GM12878 (cell line): ENCODE results near the gene NELL1. TPM values are rescaled to one million over a fixed set of nuclear protein-coding genes. Genes with fewer than 3 reads are reported as not detected.

Experiments
- ATAC-seq: fragments of 200-7000 bp; cut with Tn5 transposase; 3 replicates; pipeline ENCODE4 v1.9.1; 2020; ENCODE audit warnings: mild to moderate bottlenecking, moderate library complexity
- BruUV-seq: library from RNA; stranded (reverse); fragments of 400-500 nt; replicated peaks from 2 replicates; lab custom pipeline; 2021; lab: Mats Ljungman, UMichigan
- CTCF ChIA-PET: fragments of 300-600 bp; sonication (Branson Sonifier 250); formaldehyde crosslinking; extraction: SDS; loops from one replicate; lab custom pipeline; 2021; ENCODE audit warnings: inconsistent platforms; lab: Yijun Ruan, JAX
- POLR2A ChIA-PET: fragments of 350-600 bp; formaldehyde crosslinking; extraction: SDS; loops from one replicate; lab custom pipeline; 2021; ENCODE audit warnings: inconsistent platforms; lab: Charles Lee
- RAD21 ChIA-PET: fragments of 300-600 bp; sonication (Branson Sonifier 250); formaldehyde crosslinking; loops from one replicate; lab custom pipeline; 2023; ENCODE audit warnings: antibody characterized with exemption; ENCODE audit not compliant: unreplicated experiment; lab: Charles Lee
- SMC1A ChIA-PET: fragments of 300-600 bp; sonication (Branson Sonifier 250); formaldehyde crosslinking; loops from one replicate; lab custom pipeline; 2023; ENCODE audit not compliant: unreplicated experiment, uncharacterized antibody; lab: Charles Lee
- DNase-seq: peaks from one replicate; pipeline ENCODE4 v3.0.0-alpha.2; 2011; ENCODE audit warnings: low read depth, low spot score
- FAIRE-seq: peaks from 3 replicates; lab custom pipeline; 2011; peaks lifted over from hg19 to GRCh38; lab: Jason Lieb, UNC
- H2AFZ ChIP-seq: 2 replicates; pipeline ENCODE4 v1.6.0; 2011; ENCODE audit warnings: low read depth, low read length, control low read depth; ENCODE audit not compliant: control insufficient read depth
- H3K27ac ChIP-seq: 2 replicates; pipeline ENCODE4 v1.5.1; 2011; ENCODE audit warnings: control low read depth; ENCODE audit not compliant: control insufficient read depth, insufficient read depth
- H3K27me3 ChIP-seq, 2 experiments: replicated peaks in 1 of 2; 2 replicates each; pipeline versions ENCODE4 v1.6.0 to v1.6.1; 2011; ENCODE audit warnings: low read length in 1 of 2; ENCODE audit not compliant: control insufficient read depth in 2 of 2, insufficient read depth in 2 of 2
- H3K36me3 ChIP-seq, 2 experiments: 2 replicates each; pipeline ENCODE4 v1.5.1; 2011; ENCODE audit warnings: low read length in 1 of 2; ENCODE audit not compliant: control insufficient read depth in 2 of 2, insufficient read depth in 2 of 2
- H3K4me1 ChIP-seq: 2 replicates; pipeline ENCODE4 v1.6.1; 2011; ENCODE audit warnings: mild to moderate bottlenecking, low read length, moderate library complexity, mixed read lengths; ENCODE audit not compliant: control insufficient read depth, insufficient read depth
- H3K4me2 ChIP-seq: 2 replicates; pipeline ENCODE4 v1.6.0; 2011; ENCODE audit warnings: control low read depth; ENCODE audit not compliant: control insufficient read depth, insufficient read depth
- H3K4me3 ChIP-seq: fragments of 200-600 bp; sonication (generic); 2 replicates; pipeline ENCODE4 v1.5.1; 2016
- H3K79me2 ChIP-seq: 2 replicates; pipeline ENCODE4 v1.6.0; 2011; ENCODE audit warnings: low read length; ENCODE audit not compliant: control insufficient read depth, insufficient read depth
- H3K9ac ChIP-seq: 2 replicates; pipeline ENCODE4 v1.8.0; 2011; ENCODE audit warnings: low read length, control low read depth, mixed read lengths; ENCODE audit not compliant: control insufficient read depth, insufficient read depth
- H3K9me3 ChIP-seq: replicated peaks from 3 replicates; pipeline ENCODE4 v1.5.1; 2011; ENCODE audit warnings: mild to moderate bottlenecking, low read length; ENCODE audit not compliant: control insufficient read depth, insufficient read depth
- H4K20me1 ChIP-seq: 2 replicates; pipeline ENCODE4 v1.6.0; 2011; ENCODE audit not compliant: control insufficient read depth, insufficient read depth
- BCL3 ChIP-seq: IDR thresholded peaks from 2 replicates; pipeline ENCODE4 v1.6.1; 2011; ENCODE audit warnings: borderline replicate concordance, low read depth, mild to moderate bottlenecking, moderate library complexity, low read length; ENCODE audit not compliant: insufficient read depth, poor library complexity, severe bottlenecking
- BRCA1 ChIP-seq: IDR thresholded peaks from 2 replicates; pipeline ENCODE4 v1.6.1; 2011; ENCODE audit warnings: low read depth, low read length, improper control_type of control experiment
- CHD1 ChIP-seq: IDR thresholded peaks from 2 replicates; pipeline ENCODE4 v1.6.1; 2012; ENCODE audit warnings: low read depth, low read length, improper control_type of control experiment
- EZH2 ChIP-seq: IDR thresholded peaks from 2 replicates; pipeline ENCODE4 v1.6.1; 2012; ENCODE audit warnings: low read depth, mild to moderate bottlenecking, control low read depth, inconsistent platforms, low read length, borderline replicate concordance; ENCODE audit not compliant: control insufficient read depth
- FOXK2 ChIP-seq: fragments of 450-650 bp; IDR thresholded peaks from 2 replicates; pipeline ENCODE4 v1.6.1; 2017; ENCODE audit warnings: mild to moderate bottlenecking, moderate library complexity
- LARP7 ChIP-seq: fragments of 450-650 bp; IDR thresholded peaks from 2 replicates; pipeline ENCODE4 v1.6.1; 2017; ENCODE audit warnings: mild to moderate bottlenecking
- MEF2A ChIP-seq: IDR thresholded peaks from 2 replicates; pipeline ENCODE4 v1.6.1; 2011; ENCODE audit warnings: low read depth, mild to moderate bottlenecking, low read length, moderate library complexity; ENCODE audit not compliant: insufficient read depth
- NFYB ChIP-seq: IDR thresholded peaks from 2 replicates; pipeline ENCODE4 v1.6.1; 2011; ENCODE audit warnings: low read depth, mild to moderate bottlenecking, low read length, improper control_type of control experiment, moderate library complexity; ENCODE audit not compliant: insufficient read depth
- PML ChIP-seq: IDR thresholded peaks from 2 replicates; pipeline ENCODE4 v1.6.1; 2012; ENCODE audit warnings: low read length, inconsistent platforms
- RAD21 ChIP-seq: IDR thresholded peaks from 2 replicates; pipeline ENCODE4 v1.6.1; 2011; ENCODE audit warnings: mild to moderate bottlenecking, low read depth, low read length, moderate library complexity; ENCODE audit not compliant: insufficient read depth
- RCOR1 ChIP-seq: conservative IDR thresholded peaks from 2 replicates; pipeline ENCODE4 v1.6.1; 2012; ENCODE audit warnings: low read depth, low read length, improper control_type of control experiment
- SMAD1 ChIP-seq: fragments of 450-650 bp; IDR thresholded peaks from 2 replicates; pipeline ENCODE4 v1.6.1; 2018; ENCODE audit warnings: mild to moderate bottlenecking, low read depth; ENCODE audit not compliant: partially characterized antibody
- SP1 ChIP-seq: IDR thresholded peaks from one replicate; pipeline ENCODE4 v1.6.1; 2011; ENCODE audit warnings: low read depth, low read length
- STAT1 ChIP-seq: fragments of 450-650 bp; conservative IDR thresholded peaks from 2 replicates; pipeline ENCODE4 v1.6.1; 2014; ENCODE audit warnings: antibody characterized with exemption, mild to moderate bottlenecking
- TARDBP ChIP-seq: IDR thresholded peaks from 2 replicates; pipeline ENCODE4 v1.6.1; 2016; ENCODE audit warnings: borderline replicate concordance
- TCF7 ChIP-seq: IDR thresholded peaks from 2 replicates; pipeline ENCODE4 v1.6.1; 2014; ENCODE audit warnings: antibody characterized with exemption, borderline replicate concordance
- YY1 ChIP-seq: IDR thresholded peaks from 2 replicates; pipeline ENCODE4 v1.6.1; 2011; ENCODE audit warnings: low read depth, mild to moderate bottlenecking, low read length
- ZNF207 ChIP-seq: fragments of 450-650 bp; IDR thresholded peaks from 2 replicates; pipeline ENCODE4 v1.6.1; 2014; ENCODE audit warnings: antibody characterized with exemption, mild to moderate bottlenecking, borderline replicate concordance
- WGBS: methylation state at CpG from one replicate; pipeline ENCODE4 v1.1.6; 2016; ENCODE audit warnings: low lambda C conversion rate; ENCODE audit not compliant: insufficient replicate concordance, insufficient coverage; ENCODE audit errors: missing lambda C conversion rate; 5-methylcytosine and 5-hydroxymethylcytosine counted together
- in situ Hi-C: fragments of 300-500 bp; cut with MboI; formaldehyde crosslinking; loops from 9 replicates; pipeline ENCODE4 v1.14.3; 2018; ENCODE audit warnings: mixed read lengths
- intact Hi-C: fragments of 100-400 bp; cut with micrococcal nuclease; formaldehyde crosslinking; loops from one replicate; pipeline ENCODE4 v1.14.2; 2022; ENCODE audit not compliant: unreplicated experiment
- polyA plus RNA-seq, 11 experiments: library from polyadenylated mRNA; depleted of rRNA in 4 of 11; unstranded in 6 of 11; stranded (reverse) in 5 of 11; fragments of >200 nt; fragmentation: Nextera tagmentation in 4 of 11; fragmentation: Illumina TruSeq in 1 of 11; extraction: Ambion mirVana in 4 of 11; extraction: Trizol in 1 of 11; gene quantifications; 1 replicate in 1 of 11; 2 replicates in 10 of 11; pipeline versions ENCODE4 v1.2.1 to v1.2.3, GENCODE V29; 2011 to 2016; ENCODE audit warnings: inconsistent platforms in 2 of 11, missing spikeins in 2 of 11, low read depth in 1 of 11
- total RNA-seq, 4 experiments: library from RNA; depleted of rRNA in 3 of 4; stranded (reverse); fragments of >200 nt in 3 of 4; fragmentation: Illumina TruSeq in 1 of 4; extraction: Trizol in 1 of 4; gene quantifications; 2 replicates each; pipeline versions ENCODE4 v1.2.1 to v1.2.3, GENCODE V29; 2013 to 2021

Gene NELL1
- total and polyA plus RNA-seq, 10 of the 15 experiments (the other 5 are each of a cell fraction or from before 2014, with no cell fraction given) = 0.02 to 0.12 TPM; not detected in 8

DNA sequence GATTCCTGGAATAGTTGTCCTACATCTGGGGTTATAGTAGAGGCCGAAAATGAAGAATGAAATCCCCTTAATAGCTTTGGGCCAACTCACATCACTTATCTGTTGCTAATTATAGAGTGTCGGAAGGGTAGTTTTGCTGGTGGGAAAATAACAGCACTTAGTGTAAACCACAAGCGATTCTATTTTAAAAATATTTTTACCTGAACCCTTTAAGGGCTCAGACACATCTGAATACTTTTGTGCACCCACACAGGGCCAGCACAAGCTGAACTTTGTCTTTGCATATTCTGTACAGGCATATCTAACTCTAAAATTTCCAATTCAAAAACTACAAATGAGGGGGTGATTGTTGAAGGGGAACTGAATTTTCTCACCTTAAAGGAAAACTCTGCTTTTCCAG is 42.4 kb upstream of the NELL1 start:
- ChIA-PET CTCF (interaction anchor here (0.6 kb wide), 1 partner anchor 685 kb away, joined by 3 read pairs; no protein-coding TSS in a partner anchor), POLR2A (no interaction called here)
- no peak for DNase-seq
- Histone ChIP-seq H3K27me3 (peaks cover 0 to 8% of the 10 kb centered on the region in 2 experiments; a peak in 2 of 4 replicates), H3K4me2 (no peak overlapping the region)
- BruUV-seq = no TSS peak
- no peak for TF ChIP-seq STAT1
- no peak for TF ChIP-seq ZNF207
- TF ChIP-seq RAD21 = no peak
- TF ChIP-seq BRCA1 = no peak
- TF ChIP-seq, all 136 proteins: peak for 0
- WGBS = 2% methylated on average over 3 of the region's 3 CpGs
- Histone ChIP-seq H3K4me1 (no peaks in the 10 kb centered on the region), H3K27ac (no peak overlapping the region), H3K4me3 (no peak overlapping the region), H3K9ac (no peak overlapping the region), H2AFZ (no peak overlapping the region), H3K79me2 (no peaks in the 10 kb centered on the region), H4K20me1 (no peaks in the 10 kb centered on the region), H3K36me3 (no peaks in the 10 kb centered on the region), H3K9me3 (no peaks in the 10 kb centered on the region)
- intact Hi-C loops (no loop called here), in situ Hi-C loops (no loop called here)
- FAIRE-seq (no peak), ATAC-seq (no peak)
- ChIA-PET SMC1A (interaction anchor here (1.6 kb wide), 1 partner anchor 499 kb away, joined by 3 read pairs; no protein-coding TSS in a partner anchor), RAD21 (no interaction called here)

DNA sequence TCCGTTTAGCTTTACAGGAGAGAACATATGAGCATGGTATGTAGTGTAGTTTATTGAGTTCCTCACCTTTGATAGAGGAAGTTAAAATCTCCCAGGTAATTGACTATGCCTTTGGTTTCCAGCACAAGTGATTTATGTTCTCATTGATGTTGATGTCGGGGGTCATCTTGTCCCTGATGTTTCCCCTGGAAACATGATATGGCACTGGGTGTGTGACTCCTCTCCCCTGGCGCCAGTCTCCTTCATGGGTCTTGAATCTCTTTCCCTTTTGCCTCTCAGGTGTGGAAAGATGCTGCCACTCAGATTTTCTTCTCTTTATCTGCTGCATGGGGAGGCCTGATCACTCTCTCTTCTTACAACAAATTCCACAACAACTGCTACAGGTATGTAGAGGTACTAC is 41.7 kb upstream of the NELL1 start:
- FAIRE-seq = no peak
- no TSS peak for BruUV-seq
- RAD21 ChIA-PET = no interaction called here
- no peak for TF ChIP-seq MEF2A
- no peak for TF ChIP-seq NFYB
- TF ChIP-seq CHD1 = no peak
- no peak for TF ChIP-seq PML
- TF ChIP-seq RCOR1 = no peak
- no peak for TF ChIP-seq TARDBP
- TF ChIP-seq BCL3 = no peak
- TF ChIP-seq EZH2 = no peak
- no peak for TF ChIP-seq SP1
- no peak for TF ChIP-seq YY1
- TF ChIP-seq TCF7 = no peak
- TF ChIP-seq LARP7 = no peak
- TF ChIP-seq SMAD1 = no peak
- TF ChIP-seq FOXK2 = no peak
- in situ Hi-C loops = no loop called here
- ATAC-seq = no peak
- Histone ChIP-seq H3K4me2 (no peak overlapping the region), H4K20me1 (no peaks in the 10 kb centered on the region), H2AFZ (no peak overlapping the region), H3K9me3 (no peaks in the 10 kb centered on the region), H3K36me3 (no peaks in the 10 kb centered on the region), H3K79me2 (no peaks in the 10 kb centered on the region), H3K9ac (no peak overlapping the region), H3K27ac (no peak overlapping the region), H3K4me3 (no peak overlapping the region), H3K27me3 (peaks cover 0 to 2% of the 10 kb centered on the region in 2 experiments; a peak in 2 of 4 replicates), H3K4me1 (no peaks in the 10 kb centered on the region)
- intact Hi-C loops = no loop called here
- DNase-seq = no peak
- CTCF ChIA-PET = no interaction called here
- POLR2A ChIA-PET = no interaction called here
- 0% methylated on average over 3 of the region's 3 CpGs for WGBS
- SMC1A ChIA-PET = no interaction called here
